K562 (cell line): ENCODE measurements around the gene ERBB4. TPM values are rescaled to one million over a fixed set of nuclear protein-coding genes. Genes with fewer than 3 reads are reported as not detected.

Source experiments
- ATAC-seq: fragments of 200-7000 bp; cut with Tn5 transposase; 3 replicates; pipeline ENCODE4 v1.9.1; 2020; ENCODE audit warnings: moderate library complexity
- BruUV-seq: library from RNA; stranded (reverse); fragments of 400-500 nt; replicated peaks from 2 replicates; lab custom pipeline; 2021; lab: Mats Ljungman, UMichigan
- CTCF ChIA-PET: fragments of 300-600 bp; formaldehyde crosslinking; extraction: SDS; loops from one replicate; lab custom pipeline; 2021; ENCODE audit warnings: low intra/inter-chr PET ratio; lab: Yijun Ruan, JAX
- POLR2A ChIA-PET: fragments of 300-600, 350-650 bp; sonication (Branson Sonifier 250); formaldehyde crosslinking; extraction: SDS; loops from one replicate; lab custom pipeline; 2021; ENCODE audit warnings: antibody characterized with exemption, inconsistent platforms; lab: Yijun Ruan, JAX
- DNase-seq, 4 experiments: peaks; one replicate each; pipeline versions ENCODE4 v3.0.0 to v3.0.0-alpha.2; 2011 to 2018; ENCODE audit warnings: low spot score in 3 of 4, mixed read lengths in 3 of 4; ENCODE audit errors: extremely low read depth in 1 of 4
- FAIRE-seq: peaks from 2 replicates; lab custom pipeline; 2011; peaks lifted over from hg19 to GRCh38; lab: Jason Lieb, UNC
- H2AFZ ChIP-seq: 2 replicates; pipeline ENCODE4 v1.6.0; 2011; ENCODE audit warnings: low read depth, low read length, control low read depth, inconsistent platforms
- H3K27ac ChIP-seq: fragments of 200-600 bp; 3 replicates; pipeline ENCODE4 v1.8.0; 2011; ENCODE audit warnings: low read depth, mild to moderate bottlenecking, control low read depth, inconsistent platforms, low read length, moderate library complexity, mixed read lengths; ENCODE audit errors: extremely low read depth
- H3K27me3 ChIP-seq, 2 experiments: fragments of 300-600 bp in 1 of 2; 2 replicates in 1 of 2; 3 replicates in 1 of 2; pipeline versions ENCODE4 v1.6.0 to v1.8.0; 2011; ENCODE audit warnings: inconsistent platforms in 2 of 2, low read length in 2 of 2, mild to moderate bottlenecking in 1 of 2, mixed read lengths in 1 of 2, moderate library complexity in 1 of 2; ENCODE audit not compliant: control insufficient read depth in 2 of 2, insufficient read depth in 2 of 2
- H3K36me3 ChIP-seq: fragments of 300-600 bp; 3 replicates; pipeline ENCODE4 v1.8.0; 2011; ENCODE audit warnings: mild to moderate bottlenecking, low read length, inconsistent platforms; ENCODE audit not compliant: control insufficient read depth, insufficient read depth
- H3K4me1 ChIP-seq, 2 experiments: fragments of 200-600 bp in 1 of 2; replicated peaks in 1 of 2; 2 replicates in 1 of 2; 3 replicates in 1 of 2; pipeline versions ENCODE4 v1.5.1 to v1.8.0; 2011; ENCODE audit warnings: inconsistent platforms in 2 of 2, low read length in 2 of 2, mild to moderate bottlenecking in 1 of 2, mixed read lengths in 1 of 2, moderate library complexity in 1 of 2; ENCODE audit not compliant: control insufficient read depth in 2 of 2, insufficient read depth in 2 of 2
- H3K4me2 ChIP-seq: 2 replicates; pipeline ENCODE4 v1.6.1; 2011; ENCODE audit warnings: low read length, control low read depth, inconsistent platforms, mixed read lengths; ENCODE audit not compliant: insufficient read depth
- H3K4me3 ChIP-seq: fragments of 200-600 bp; sonication (generic), shearing (Covaris generic); 2 replicates; pipeline ENCODE4 v1.5.1; 2016; ENCODE audit warnings: control low read depth, inconsistent platforms
- H3K79me2 ChIP-seq: fragments of 200-600 bp; 3 replicates; pipeline ENCODE4 v1.8.0; 2011; ENCODE audit warnings: low read length, inconsistent platforms; ENCODE audit not compliant: control insufficient read depth, insufficient read depth
- H3K9ac ChIP-seq, 2 experiments: 2 replicates each; pipeline versions ENCODE4 v1.6.0 to v1.6.1; 2011; ENCODE audit warnings: low read depth in 2 of 2, low read length in 2 of 2, control low read depth in 1 of 2, inconsistent platforms in 1 of 2, mild to moderate bottlenecking in 1 of 2, mixed read lengths in 1 of 2; ENCODE audit not compliant: insufficient read depth in 1 of 2
- H3K9me1 ChIP-seq: one replicate; pipeline ENCODE4 v1.6.0; 2011; ENCODE audit warnings: inconsistent platforms, mild to moderate bottlenecking, low read length, moderate library complexity; ENCODE audit not compliant: control insufficient read depth, insufficient read depth
- H3K9me3 ChIP-seq: replicated peaks from 2 replicates; pipeline ENCODE4 v1.5.1; 2011; ENCODE audit warnings: low read depth, low read length, inconsistent platforms; ENCODE audit not compliant: control insufficient read depth, insufficient read depth
- H4K20me1 ChIP-seq: replicated peaks from 2 replicates; pipeline ENCODE4 v1.6.1; 2011; ENCODE audit warnings: low read length, inconsistent platforms, mixed read lengths; ENCODE audit not compliant: control insufficient read depth, insufficient read depth
- DPF2 ChIP-seq: fragments of 450-650 bp; IDR thresholded peaks from 2 replicates; pipeline ENCODE4 v1.6.1; 2016
- FOXJ3 ChIP-seq: sonication (generic); formaldehyde crosslinking; IDR thresholded peaks from 2 replicates; pipeline ENCODE4 v1.4.0; 2020; ENCODE audit warnings: mild to moderate bottlenecking, missing genetic modification reagents
- HDAC1 ChIP-seq, 2 experiments: fragments of 450-650 bp; IDR thresholded peaks; 2 replicates each; pipeline ENCODE4 v1.6.1; 2016 to 2017; ENCODE audit warnings: inconsistent platforms in 1 of 2, mild to moderate bottlenecking in 1 of 2, moderate library complexity in 1 of 2
- SPI1 ChIP-seq: IDR thresholded peaks from 2 replicates; pipeline ENCODE4 v1.6.1; 2011; ENCODE audit warnings: low read depth, low read length, control low read depth, borderline replicate concordance
- ZBTB33 ChIP-seq: sonication (generic); formaldehyde crosslinking; IDR thresholded peaks from 2 replicates; pipeline ENCODE4 v1.8.1; 2023; ENCODE audit warnings: mild to moderate bottlenecking, missing genetic modification reagents
- ZNF253 ChIP-seq: fragments of 250-450 bp; sonication (Bioruptor Pico); conservative IDR thresholded peaks from 2 replicates; pipeline ENCODE4 v1.6.1; 2021; ENCODE audit warnings: mild to moderate bottlenecking
- ZNF316 ChIP-seq: fragments of 450-650 bp; IDR thresholded peaks from 2 replicates; pipeline ENCODE4 v1.6.1; 2016
- ZNF592 ChIP-seq: fragments of 450-650 bp; IDR thresholded peaks from 2 replicates; pipeline ENCODE4 v1.6.1; 2017; ENCODE audit warnings: antibody characterized with exemption, mild to moderate bottlenecking
- WGBS: fragments of 100-300 bp; shearing (Covaris generic); methylation state at CpG from one replicate; pipeline ENCODE4 v1.1.6; 2016; ENCODE audit warnings: low coverage, mixed read lengths; ENCODE audit not compliant: insufficient coverage; ENCODE audit errors: missing lambda C conversion rate; 5-methylcytosine and 5-hydroxymethylcytosine counted together
- in situ Hi-C: fragments of 300-500 bp; cut with MboI; formaldehyde crosslinking; loops from 4 replicates; pipeline ENCODE4 v1.15.0; 2018; ENCODE audit warnings: inconsistent platforms, mixed read lengths
- intact Hi-C: fragments of 100-400 bp; cut with micrococcal nuclease; formaldehyde crosslinking; loops from 2 replicates; pipeline ENCODE4 v1.14.2; 2022
- polyA plus RNA-seq, 8 experiments: library from polyadenylated mRNA; depleted of rRNA in 4 of 8; stranded (reverse) in 5 of 8; unstranded in 3 of 8; fragments of >200 nt; fragmentation: Nextera tagmentation in 2 of 8; fragmentation: Illumina TruSeq in 1 of 8; extraction: Ambion mirVana in 2 of 8; extraction: Trizol in 1 of 8; gene quantifications; 2 replicates each; pipeline versions ENCODE4 v1.2.1 to v1.2.3, GENCODE V29; 2011 to 2014; ENCODE audit warnings: inconsistent platforms in 1 of 8, missing spikeins in 1 of 8
- total RNA-seq, 7 experiments: library from RNA; depleted of rRNA in 6 of 7; stranded (reverse); fragments of >200 nt in 6 of 7; fragmentation: Illumina TruSeq in 2 of 7; extraction: Trizol in 2 of 7; gene quantifications; 2 replicates each; pipeline versions ENCODE4 v1.2.1 to v1.2.3, GENCODE V29; 2011 to 2021; ENCODE audit warnings: low replicate concordance in 1 of 7

ERBB4 gene
- total and polyA plus RNA-seq, 9 of the 15 experiments (the other 6 are each of a cell fraction or from before 2014, with no cell fraction given) = not detected

GRCh38 chr2:211671977-211672376 lies 866.6 kb downstream of the ERBB4 start:
- in situ Hi-C loops (no loop called here), intact Hi-C loops (no loop called here)
- TF ChIP-seq ZNF592 = no peak
- no peak for TF ChIP-seq ZNF253
- no peak for TF ChIP-seq ZBTB33 (CRISPR knock-in tag)
- no peak for TF ChIP-seq FOXJ3 (CRISPR knock-in tag)
- TF ChIP-seq SPI1 = no peak
- TF ChIP-seq HDAC1 (IDR thresholded peaks at IDR 0.05) = no peak
- TF ChIP-seq DPF2 = no peak
- 0 out of 2 replicates have a peak, but pooled peaks have one; percentile 2 for TF ChIP-seq ZNF316
- no peak overlapping the region for H3K4me3 ChIP-seq
- CTCF ChIA-PET = no interaction called here
- ATAC-seq (no peak), FAIRE-seq (no peak), DNase-seq (no peak)
- no peaks in the 10 kb centered on the region for H3K27me3 ChIP-seq
- 0% methylated on average over 1 of the region's 1 CpG for WGBS
- no peaks in the 10 kb centered on the region for H3K36me3 ChIP-seq
- H3K4me2 ChIP-seq = no peak overlapping the region
- no peaks in the 10 kb centered on the region for H3K9me3 ChIP-seq
- no TSS peak for BruUV-seq
- POLR2A ChIA-PET = no interaction called here
- no peaks in the 10 kb centered on the region for H3K9me1 ChIP-seq
- no peaks in the 10 kb centered on the region for H3K79me2 ChIP-seq
- no peak overlapping the region for H3K9ac ChIP-seq
- H3K27ac ChIP-seq = no peak overlapping the region
- no peaks in the 10 kb centered on the region for H4K20me1 ChIP-seq
- no peak overlapping the region for H2AFZ ChIP-seq
- no peaks in the 10 kb centered on the region for H3K4me1 ChIP-seq
